HG02938 (cell line): ENCODE results near the gene ACY1.

Source experiments
- ATAC-seq: cut with Tn5 transposase; IDR thresholded peaks from one replicate; pipeline ENCODE4 v1.9.1; 2021; ENCODE audit warnings: mild to moderate bottlenecking, moderate library complexity; ENCODE audit not compliant: unreplicated experiment

Gene ACY1

GRCh38 chr3:51962854-51963530 is 20.3 kb upstream of the ACY1 start:
- no peak for ATAC-seq

GRCh38 chr3:51963951-51964451 is 19.3 kb upstream of the ACY1 start:
- ATAC-seq, result no peak

- ATAC-seq, result no peak
Measured at GRCh38 chr3:51964521-51964920, 18.8 kb upstream of the ACY1 start.

GRCh38 chr3:51966016-51966415 is 17.3 kb upstream of the ACY1 start:
- ATAC-seq, result no peak

- ATAC-seq, result no peak
Measured at GRCh38 chr3:51966486-51966885, 16.8 kb upstream of the ACY1 start.

GRCh38 chr3:51966922-51967383 is 16.4 kb upstream of the ACY1 start:
- ATAC-seq, result no peak

- no peak for ATAC-seq
Measured at GRCh38 chr3:51967384-51968169, 15.8 kb upstream of the ACY1 start, which contains the start of gene PCBP4. TSS of gene PCBP4 (minus strand) at chr3:51967454. CDS start at chr3:51961240, 6,214 bp downstream.

- ATAC-seq, result no peak
Measured at GRCh38 chr3:51968170-51968775, 15.1 kb upstream of the ACY1 start.

GRCh38 chr3:51968883-51969678 is 14.3 kb upstream of the ACY1 start:
- ATAC-seq, result no peak

- ATAC-seq, result no peak
Measured at GRCh38 chr3:51969841-51970240, 13.5 kb upstream of the ACY1 start.

- ATAC-seq, result no peak
Measured at GRCh38 chr3:51970606-51971300, 12.6 kb upstream of the ACY1 start.

- ATAC-seq, result no peak
Measured at GRCh38 chr3:51971350-51971749, 12.0 kb upstream of the ACY1 start.

- no peak for ATAC-seq
Measured at GRCh38 chr3:51974277-51974962, 8.9 kb upstream of the ACY1 start.

- peak; percentile 49 for ATAC-seq
Measured at GRCh38 chr3:51974963-51975851, 8.1 kb upstream of the ACY1 start, which contains the start of gene ABHD14A. TSS of gene ABHD14A (plus strand) at chr3:51975064. CDS start at chr3:51975136, 72 bp downstream.

- no peak for ATAC-seq
Measured at GRCh38 chr3:51975852-51976549, 7.3 kb upstream of the ACY1 start.

GRCh38 chr3:51977446-51978142 is 5.7 kb upstream of the ACY1 start:
- ATAC-seq, result no peak

- no peak for ATAC-seq
Measured at GRCh38 chr3:51978143-51978502, 5.2 kb upstream of the ACY1 start.
